Panc1 (cell line): ENCODE results near the gene MYPN.

Experiments
- CTCF ChIP-seq: fragments of 450-650 bp; IDR thresholded peaks from 2 replicates; pipeline ENCODE4 v1.5.1; 2017; ENCODE audit warnings: mild to moderate bottlenecking
- POLR2AphosphoS5 ChIP-seq: IDR thresholded peaks from 2 replicates; pipeline ENCODE4 v1.6.1; 2012; ENCODE audit warnings: mild to moderate bottlenecking, low read depth, low read length, moderate library complexity
- REST ChIP-seq, 2 experiments: IDR thresholded peaks; 2 replicates each; pipeline ENCODE4 v1.6.1; 2011 to 2012; ENCODE audit warnings: low read depth in 2 of 2, control low read depth in 1 of 2, low read length in 1 of 2, mild to moderate bottlenecking in 1 of 2, moderate library complexity in 1 of 2; ENCODE audit not compliant: insufficient read depth in 1 of 2
- SIN3A ChIP-seq: IDR thresholded peaks from 2 replicates; pipeline ENCODE4 v1.6.1; 2012; ENCODE audit warnings: low read depth, mild to moderate bottlenecking, low read length, moderate library complexity, borderline replicate concordance; ENCODE audit not compliant: insufficient read depth

- TF ChIP-seq CTCF, result no peak
- no peak for TF ChIP-seq SIN3A
- TF ChIP-seq POLR2AphosphoS5, result no peak
- no peak for TF ChIP-seq REST (IDR thresholded peaks at IDR 0.05; ENCODE audit: insufficient read depth in 1 of 2, low read depth in 2 of 2, low read length in 1 of 2)
Observed at GRCh38 chr10:68124718-68125117, 15.4 kb downstream of the MYPN start.
